DOHH2 (cell line): ENCODE measurements around the gene GSG1L.

ENCODE experiments used
- H3F3A ChIP-seq: fragments of 200-600 bp; sonication (generic), shearing (Covaris generic); 2 replicates; pipeline ENCODE4 v1.6.0; 2016; ENCODE audit warnings: antibody characterized with exemption, mild to moderate bottlenecking; ENCODE audit not compliant: control insufficient read depth, insufficient read depth
- H3K27ac ChIP-seq: fragments of 200-600 bp; sonication (generic); 2 replicates; pipeline ENCODE4 v1.5.1; 2014; ENCODE audit warnings: low read depth, mild to moderate bottlenecking, low read length, moderate library complexity
- H3K27me3 ChIP-seq: fragments of 200-600 bp; sonication (generic); 2 replicates; pipeline ENCODE4 v1.6.1; 2014; ENCODE audit warnings: mild to moderate bottlenecking, low read length, mixed read lengths; ENCODE audit not compliant: control insufficient read depth
- H3K36me3 ChIP-seq: fragments of 200-600 bp; sonication (generic); 2 replicates; pipeline ENCODE4 v1.6.1; 2014; ENCODE audit warnings: mild to moderate bottlenecking, low read length, moderate library complexity, mixed read lengths; ENCODE audit not compliant: control insufficient read depth
- H3K4me1 ChIP-seq: fragments of 200-600 bp; sonication (generic); 2 replicates; pipeline ENCODE4 v1.6.1; 2014; ENCODE audit warnings: mild to moderate bottlenecking, low read length, mixed read lengths; ENCODE audit not compliant: control insufficient read depth
- H3K4me2 ChIP-seq: fragments of 200-600 bp; sonication (generic); 2 replicates; pipeline ENCODE4 v1.6.0; 2014; ENCODE audit warnings: mild to moderate bottlenecking, low read length, moderate library complexity
- H3K4me3 ChIP-seq: fragments of 200-600 bp; sonication (generic); 2 replicates; pipeline ENCODE4 v1.5.1; 2014; ENCODE audit warnings: mild to moderate bottlenecking, low read length, mixed read lengths
- H3K79me2 ChIP-seq: fragments of 200-600 bp; sonication (generic); 2 replicates; pipeline ENCODE4 v1.6.1; 2014; ENCODE audit warnings: mild to moderate bottlenecking, low read length, mixed read lengths; ENCODE audit not compliant: control insufficient read depth
- H3K9me2 ChIP-seq: fragments of 200-600 bp; sonication (generic); replicated peaks from 2 replicates; pipeline ENCODE4 v1.6.1; 2014; ENCODE audit warnings: mild to moderate bottlenecking, low read length, mixed read lengths; ENCODE audit not compliant: control insufficient read depth
- H3K9me3 ChIP-seq: fragments of 200-600 bp; sonication (generic); 2 replicates; pipeline ENCODE4 v1.6.1; 2014; ENCODE audit warnings: antibody characterized with exemption, low read length, mixed read lengths; ENCODE audit not compliant: control insufficient read depth, insufficient read depth
- H4K20me1 ChIP-seq: fragments of 200-600 bp; sonication (generic); 2 replicates; pipeline ENCODE4 v1.6.0; 2014; ENCODE audit warnings: low read depth, mild to moderate bottlenecking, antibody characterized with exemption, low read length, moderate library complexity; ENCODE audit not compliant: control insufficient read depth, insufficient read depth
- CTCF ChIP-seq: fragments of 200-600 bp; sonication (generic); IDR thresholded peaks from one replicate; pipeline ENCODE4 v1.5.1; 2014; ENCODE audit warnings: antibody characterized with exemption, mild to moderate bottlenecking, low read depth, low read length; ENCODE audit not compliant: poor library complexity, severe bottlenecking
- EZH2phosphoT487 ChIP-seq: fragments of 200-600 bp; sonication (generic); IDR thresholded peaks from 2 replicates; pipeline ENCODE4 v1.6.1; 2017; ENCODE audit warnings: borderline replicate concordance, mild to moderate bottlenecking, antibody characterized with exemption, low read length, moderate library complexity, mixed read lengths

Gene GSG1L

GRCh38 chr16:27917949-27918348 lies 145.6 kb downstream of the GSG1L start:
- Histone ChIP-seq H3K9me2 (no peaks in the 10 kb centered on the region), H3K4me1 (no peaks in the 10 kb centered on the region), H3K36me3 (no peaks in the 10 kb centered on the region), H3K79me2 (no peaks in the 10 kb centered on the region), H3F3A (no peaks in the 10 kb centered on the region), H3K4me2 (no peak overlapping the region), H4K20me1 (no peaks in the 10 kb centered on the region), H3K27me3 (no peaks in the 10 kb centered on the region), H3K27ac (no peak overlapping the region), H3K4me3 (no peak overlapping the region), H3K9me3 (no peaks in the 10 kb centered on the region)
- TF ChIP-seq CTCF (no peak), EZH2phosphoT487 (no peak)

DNA sequence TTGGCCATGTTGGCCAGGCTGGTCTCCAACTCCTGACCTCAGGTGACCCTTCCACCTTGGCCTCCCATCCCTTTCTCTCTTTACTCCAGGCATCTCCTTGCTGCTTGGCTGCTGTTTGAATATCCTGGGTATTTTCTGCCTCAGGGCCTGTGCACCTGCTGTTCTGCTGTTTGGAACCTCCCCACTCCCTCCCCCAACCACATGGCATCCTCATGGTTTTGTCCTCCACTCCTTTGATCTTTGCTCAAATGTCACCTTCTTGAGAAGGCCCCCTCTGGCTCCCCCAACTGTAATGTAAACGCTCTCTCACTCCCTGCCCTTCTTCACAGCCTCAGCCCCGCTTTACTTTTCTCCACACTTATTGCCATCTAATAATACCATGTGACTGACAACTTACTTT lies 152.0 kb downstream of the GSG1L start:
- no peaks in the 10 kb centered on the region for H3F3A ChIP-seq
- no peak overlapping the region for H3K4me2 ChIP-seq
- TF ChIP-seq CTCF: no peak
- TF ChIP-seq EZH2phosphoT487: no peak
- no peaks in the 10 kb centered on the region for H3K9me2 ChIP-seq
- no peaks in the 10 kb centered on the region for H3K79me2 ChIP-seq
- H3K4me1 ChIP-seq: no peaks in the 10 kb centered on the region
- no peaks in the 10 kb centered on the region for H3K9me3 ChIP-seq
- H3K36me3 ChIP-seq: no peaks in the 10 kb centered on the region
- no peak overlapping the region for H3K4me3 ChIP-seq
- no peaks in the 10 kb centered on the region for H4K20me1 ChIP-seq
- no peaks in the 10 kb centered on the region for H3K27me3 ChIP-seq
- no peak overlapping the region for H3K27ac ChIP-seq

DNA sequence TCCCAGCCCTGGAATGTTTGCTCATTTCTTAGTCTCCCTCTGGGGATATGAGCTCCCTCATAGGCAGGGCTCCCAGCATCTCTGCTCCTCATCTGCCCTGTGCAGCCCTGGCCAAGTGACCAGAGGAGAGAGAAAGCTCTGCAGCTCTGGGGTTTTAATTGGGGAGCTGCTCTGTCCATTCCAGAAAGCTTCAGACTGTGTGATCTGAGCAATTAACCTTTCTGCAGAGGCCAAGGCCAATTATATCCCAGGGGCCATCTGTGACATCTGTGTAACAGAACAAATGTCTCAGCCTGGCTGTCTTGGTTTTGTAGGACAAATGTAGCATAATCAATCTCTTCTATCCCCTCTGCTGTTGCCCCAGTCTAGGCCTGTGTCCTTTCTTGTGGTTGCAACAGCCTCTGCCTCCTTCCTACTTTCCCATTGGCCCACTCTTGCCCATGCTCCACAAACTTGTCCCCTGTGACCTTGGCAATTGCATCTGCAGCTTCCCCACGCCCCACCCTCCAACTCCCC lies 156.0 kb downstream of the GSG1L start:
- no peaks in the 10 kb centered on the region for H3K36me3 ChIP-seq
- no peak overlapping the region for H3K27ac ChIP-seq
- no peaks in the 10 kb centered on the region for H4K20me1 ChIP-seq
- H3K9me3 ChIP-seq: no peaks in the 10 kb centered on the region
- no peak overlapping the region for H3K4me2 ChIP-seq
- no peaks in the 10 kb centered on the region for H3K9me2 ChIP-seq
- H3K79me2 ChIP-seq: no peaks in the 10 kb centered on the region
- TF ChIP-seq EZH2phosphoT487: no peak
- TF ChIP-seq CTCF: no peak
- H3F3A ChIP-seq: no peaks in the 10 kb centered on the region
- no peak overlapping the region for H3K4me3 ChIP-seq
- no peaks in the 10 kb centered on the region for H3K27me3 ChIP-seq
- H3K4me1 ChIP-seq: no peaks in the 10 kb centered on the region
